ENCODE measurements around the gene UNC50.
"Not testable (repeated sequence)": the region's sequence is repeated elsewhere in the genome, so short reads cannot be mapped to it uniquely, and the experiment has no call there.

UNC50 gene

DNA sequence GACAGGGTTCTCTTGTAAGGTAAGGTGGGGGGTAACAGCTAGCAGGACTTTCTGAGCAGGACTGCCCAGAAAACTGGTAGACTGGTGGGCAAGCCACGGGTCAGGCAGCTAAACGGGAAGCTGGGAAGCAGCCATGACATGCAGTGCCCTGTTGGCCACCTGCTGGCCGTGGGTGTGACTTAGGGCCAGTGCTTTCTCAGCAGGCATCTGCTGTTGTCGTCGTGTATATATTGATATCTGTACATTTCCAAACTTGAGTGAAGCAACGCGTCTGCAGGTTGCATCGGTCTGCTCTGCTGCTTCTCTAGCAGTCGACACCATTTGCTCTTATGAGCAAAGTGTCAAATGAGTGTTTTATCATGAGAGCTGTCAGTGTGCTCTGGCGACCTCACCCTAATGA lies 31.1 kb upstream of the UNC50 start:
- no peak for DNase-seq

DNA sequence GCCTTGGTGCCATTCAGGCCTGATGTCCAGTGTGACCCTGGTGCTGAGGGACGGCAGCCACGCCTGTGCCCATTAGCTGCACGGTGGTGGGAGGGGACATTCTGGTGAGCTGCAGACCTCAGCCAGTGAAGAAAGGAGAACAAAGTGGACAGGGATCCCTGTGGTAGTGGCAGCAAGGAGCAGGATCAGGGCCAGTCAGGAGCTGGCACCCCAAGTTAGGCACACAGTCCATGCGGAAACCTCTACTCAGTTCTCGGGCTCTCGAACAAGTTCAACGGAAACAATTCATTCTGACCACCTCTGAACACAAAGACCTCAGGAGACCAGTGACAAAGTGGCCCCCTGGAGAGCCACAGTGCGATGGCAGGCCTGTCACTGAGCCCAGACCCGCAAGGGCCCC lies 30.2 kb upstream of the UNC50 start:
- no peak for DNase-seq

DNA sequence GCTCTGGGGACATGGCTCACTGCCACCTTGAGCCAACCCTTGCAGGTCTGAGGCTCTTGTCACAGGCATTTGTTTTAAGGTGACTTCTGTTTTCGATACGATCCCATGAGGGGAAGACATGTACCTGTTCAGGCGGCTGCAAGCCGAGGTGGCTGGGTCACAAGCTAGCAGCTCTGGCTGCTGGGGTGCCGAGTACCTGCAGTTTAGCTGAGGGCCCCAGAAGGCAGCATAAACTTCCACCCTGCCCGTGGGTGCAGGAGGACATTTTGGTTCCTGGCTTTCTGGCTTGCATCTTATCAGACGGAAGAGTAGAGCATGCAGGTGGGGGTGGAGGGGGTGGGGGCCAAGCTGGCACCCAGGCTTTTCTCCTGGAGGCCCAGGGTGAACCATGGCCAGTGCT lies 28.5 kb upstream of the UNC50 start:
- DNase-seq: no peak

DNA sequence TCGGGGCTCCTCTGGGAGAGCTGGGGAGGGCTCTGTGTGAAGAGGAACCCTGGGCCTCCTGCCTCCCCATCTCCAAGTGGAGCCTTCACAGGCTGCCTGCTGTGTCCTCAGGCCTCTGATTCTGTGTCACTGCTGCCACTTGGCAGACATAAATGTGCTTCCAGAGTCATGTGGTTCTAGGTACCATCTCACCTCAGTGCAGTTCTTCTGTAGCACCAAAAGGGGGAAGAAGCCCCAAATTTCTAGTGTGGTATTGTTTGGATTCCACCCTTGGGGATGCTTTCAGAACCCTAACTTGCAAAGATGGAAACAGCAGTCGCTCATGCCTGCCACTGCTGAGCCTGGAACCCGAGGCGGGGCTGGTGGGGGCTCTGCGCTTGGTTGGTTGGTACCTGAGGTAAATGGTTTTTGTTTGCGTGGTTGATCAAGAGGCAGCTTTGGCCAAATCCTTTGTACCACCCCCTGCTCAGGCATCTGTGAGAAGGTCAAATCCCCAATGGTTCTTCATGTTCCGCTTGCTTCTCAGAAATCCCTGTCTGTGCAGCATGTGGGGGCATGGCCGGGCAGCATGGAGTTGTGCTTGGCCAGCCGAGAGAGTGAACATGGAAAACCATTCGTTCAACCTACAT lies 27.6 kb upstream of the UNC50 start:
- no peak for DNase-seq

DNA sequence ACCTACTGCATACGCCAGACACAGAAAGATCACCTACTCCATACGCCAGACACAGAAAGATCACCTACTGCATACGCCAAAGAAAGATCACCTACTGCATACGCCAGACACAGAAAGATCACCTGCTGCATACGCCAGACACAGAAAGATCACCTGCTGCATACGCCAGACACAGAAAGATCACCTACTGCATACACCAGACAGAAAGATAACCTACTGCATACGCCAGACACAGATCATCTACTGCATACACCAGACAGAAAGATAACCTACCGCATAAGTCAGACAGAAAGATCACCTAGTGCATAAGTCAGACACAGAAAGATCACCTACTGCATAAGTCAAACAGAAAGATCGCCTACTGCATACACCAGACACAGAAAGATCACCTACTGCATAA lies 25.9 kb upstream of the UNC50 start:
- no peak for DNase-seq

DNA sequence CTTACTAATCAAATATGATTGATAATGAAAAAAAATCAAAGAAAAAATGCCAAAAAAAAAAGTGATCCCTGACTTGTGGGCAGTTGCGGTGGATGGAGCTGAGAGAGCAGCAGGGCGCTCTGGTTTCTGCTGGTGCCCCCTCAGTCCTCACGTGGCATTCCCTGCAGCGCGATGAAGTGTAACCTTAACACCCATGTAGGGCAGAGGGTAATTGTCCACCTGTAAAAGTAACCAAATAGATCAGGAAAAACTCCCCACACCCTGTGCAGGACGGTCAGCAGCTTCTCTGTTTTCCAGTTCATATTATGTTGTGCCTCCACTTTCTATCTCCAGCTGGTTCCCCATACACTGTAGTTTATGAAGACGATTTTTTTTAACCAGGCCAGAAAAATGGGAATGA lies 25.1 kb upstream of the UNC50 start:
- no peak for DNase-seq

DNA sequence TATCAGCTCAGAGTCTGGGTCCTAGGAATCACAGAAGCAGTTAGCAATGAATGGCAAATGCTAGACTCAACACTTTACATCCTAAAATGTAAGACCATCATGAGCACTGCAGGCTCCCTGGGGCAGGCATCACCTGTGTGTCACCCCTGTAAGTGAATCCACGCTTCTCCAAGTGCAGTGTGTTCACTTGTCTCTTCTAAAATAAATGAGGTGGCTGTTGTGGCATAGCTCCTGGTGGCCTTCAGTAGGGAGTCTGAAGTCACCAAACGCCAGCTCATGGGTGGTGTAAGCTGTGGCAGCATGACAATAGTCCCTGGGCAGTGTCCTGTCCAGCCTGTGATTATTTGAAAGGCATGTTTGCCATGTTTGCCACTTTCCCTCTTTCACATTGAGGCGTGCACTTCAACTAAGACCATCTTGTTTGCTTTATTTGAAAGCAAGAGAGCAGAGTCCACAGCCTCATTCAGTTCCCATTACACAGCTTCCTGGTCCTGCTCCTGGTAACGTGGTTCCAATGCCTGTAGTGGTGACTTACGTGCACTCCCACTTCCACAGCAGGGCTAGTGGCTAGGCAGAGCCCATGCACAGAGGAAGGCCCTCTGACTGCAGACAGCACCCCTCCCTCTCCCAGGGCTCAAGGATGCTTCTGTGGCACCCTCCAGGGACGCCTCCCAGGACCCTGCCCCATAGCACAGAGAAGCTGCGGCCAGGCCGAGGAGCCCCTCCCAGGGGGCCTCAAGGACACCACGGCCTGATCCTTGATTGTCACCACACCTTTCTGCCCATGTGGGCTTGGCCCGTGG lies 24.4 kb upstream of the UNC50 start:
- DNase-seq: no peak

DNA sequence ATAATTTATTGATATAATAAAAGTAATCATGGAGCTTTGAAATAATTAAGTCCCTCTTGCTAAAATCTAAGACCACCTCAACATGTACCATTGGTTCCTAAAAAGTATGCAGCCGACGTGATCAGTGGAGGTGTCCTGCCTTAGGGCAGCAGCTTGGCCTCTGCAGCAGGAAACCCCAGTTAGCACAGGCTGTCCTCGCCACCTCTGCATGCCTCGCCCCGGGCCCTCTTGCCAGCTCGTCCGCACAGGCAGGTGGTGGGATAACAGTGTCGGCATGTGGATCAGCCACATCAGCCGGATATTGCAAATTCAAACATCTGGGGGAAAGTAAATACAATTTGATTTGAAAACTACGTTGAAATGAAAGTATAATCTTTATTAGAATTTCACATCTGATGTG lies 23.0 kb upstream of the UNC50 start:
- no peak for DNase-seq

DNA sequence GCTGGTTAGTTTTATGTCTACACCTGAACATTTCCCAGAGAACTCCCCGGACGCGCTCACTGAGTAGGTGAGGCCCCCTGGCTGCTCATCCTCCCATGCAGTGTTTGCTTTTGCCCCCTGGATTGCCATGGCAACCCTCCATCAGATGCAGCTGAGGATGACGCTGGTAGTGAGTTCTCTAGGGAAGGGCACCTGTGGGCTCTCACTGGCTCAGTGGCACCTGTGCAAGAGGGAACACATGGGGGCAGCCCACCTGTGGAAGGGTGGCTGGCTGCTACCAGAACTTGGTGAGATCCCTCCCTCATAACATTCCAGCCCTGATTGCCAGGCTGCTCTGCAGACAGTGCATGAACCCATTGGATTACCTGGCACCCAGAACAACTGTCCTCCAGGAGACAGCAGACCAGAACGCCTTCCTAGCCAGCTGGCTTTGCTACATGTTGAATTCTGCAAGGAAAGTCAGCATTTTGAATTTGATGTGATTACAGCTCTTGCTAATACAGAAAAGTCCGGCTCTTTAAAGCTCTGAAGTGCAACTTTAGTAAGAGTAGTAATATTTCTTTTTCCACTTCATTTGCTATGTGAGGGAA lies 21.7 kb upstream of the UNC50 start:
- no peak for DNase-seq

DNA sequence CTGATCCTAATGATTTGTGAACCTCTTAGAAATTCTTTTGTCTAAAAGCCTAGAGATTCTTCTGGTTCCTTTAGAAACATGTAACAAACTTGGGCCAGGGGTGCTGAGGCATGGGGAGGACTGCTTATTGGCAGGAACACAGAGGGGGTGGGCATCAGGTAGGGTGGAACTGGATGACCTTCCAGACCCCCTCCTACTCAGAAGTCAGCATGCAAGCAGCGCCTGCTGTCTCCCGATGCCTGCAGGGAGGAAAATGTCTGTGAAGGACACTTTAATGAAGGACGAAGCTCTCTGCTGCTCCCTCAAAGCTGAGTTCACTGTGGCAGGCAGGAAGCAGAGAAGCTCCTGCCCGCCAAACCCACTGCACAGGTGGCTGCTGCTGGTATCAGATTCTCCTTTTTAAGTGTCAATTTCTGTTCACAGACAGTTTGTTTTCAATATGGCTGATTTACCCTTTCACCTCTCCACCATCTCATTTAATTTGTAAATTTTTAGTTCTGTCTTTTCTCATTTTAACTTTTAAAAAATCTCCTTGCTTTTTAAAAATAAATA lies 19.4 kb upstream of the UNC50 start:
- DNase-seq: no peak

DNA sequence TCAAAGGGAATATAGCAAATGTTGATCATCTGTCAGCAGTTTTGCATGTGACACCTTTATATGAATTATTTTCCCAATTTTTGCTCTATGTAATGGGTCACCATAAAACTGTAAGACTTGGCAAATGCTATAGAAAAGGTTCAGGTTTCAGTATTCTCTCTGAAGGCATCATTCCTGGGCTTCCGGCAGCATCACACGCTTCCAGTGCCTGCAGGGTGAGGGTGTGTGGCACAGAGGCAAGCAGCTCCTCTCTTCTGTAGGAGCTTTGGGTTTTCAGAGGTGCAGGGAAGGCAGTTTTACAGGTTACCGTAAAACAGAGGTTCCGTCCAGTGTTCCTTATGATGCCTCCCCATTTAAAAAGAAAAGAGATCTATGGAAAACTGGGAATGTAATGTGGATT lies 18.9 kb upstream of the UNC50 start:
- no peak for DNase-seq

DNA sequence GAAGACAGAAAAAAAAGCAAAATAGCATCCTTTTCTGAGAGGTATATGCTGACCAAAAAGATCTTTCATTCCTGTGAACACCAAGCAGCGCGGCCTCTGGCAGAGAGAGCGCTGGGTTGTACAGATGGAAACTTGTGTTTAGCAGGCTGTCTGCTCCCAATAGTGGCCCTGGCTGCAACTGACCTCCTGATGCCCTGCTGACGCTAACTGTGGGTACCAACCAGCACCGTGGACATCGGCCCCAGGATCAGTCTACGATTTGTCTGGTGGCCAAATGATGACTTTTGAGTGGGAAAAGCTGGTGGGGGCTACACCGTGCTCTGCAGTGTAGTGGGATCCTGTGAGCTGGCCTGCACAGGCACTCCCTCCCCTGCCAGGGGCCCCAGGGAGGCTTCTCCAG lies 15.8 kb upstream of the UNC50 start:
- DNase-seq: no peak

DNA sequence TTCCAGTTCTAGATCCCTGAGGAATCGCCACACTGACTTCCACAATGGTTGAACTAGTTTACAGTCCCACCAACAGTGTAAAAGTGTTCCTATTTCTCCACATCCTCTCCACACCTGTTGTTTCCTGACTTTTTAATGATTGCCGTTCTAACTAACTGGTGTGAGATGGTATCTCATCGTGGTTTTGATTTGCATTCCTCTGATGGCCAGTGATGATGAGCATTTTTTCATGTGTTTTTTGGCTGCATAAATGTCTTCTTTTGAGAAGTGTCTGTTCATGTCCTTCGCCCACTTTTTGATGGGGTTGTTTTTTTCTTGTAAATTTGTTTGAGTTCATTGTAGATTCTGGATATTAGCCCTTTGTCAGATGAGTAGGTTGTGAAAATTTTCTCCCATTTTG lies 13.7 kb upstream of the UNC50 start:
- not testable (repeated sequence) for DNase-seq

DNA sequence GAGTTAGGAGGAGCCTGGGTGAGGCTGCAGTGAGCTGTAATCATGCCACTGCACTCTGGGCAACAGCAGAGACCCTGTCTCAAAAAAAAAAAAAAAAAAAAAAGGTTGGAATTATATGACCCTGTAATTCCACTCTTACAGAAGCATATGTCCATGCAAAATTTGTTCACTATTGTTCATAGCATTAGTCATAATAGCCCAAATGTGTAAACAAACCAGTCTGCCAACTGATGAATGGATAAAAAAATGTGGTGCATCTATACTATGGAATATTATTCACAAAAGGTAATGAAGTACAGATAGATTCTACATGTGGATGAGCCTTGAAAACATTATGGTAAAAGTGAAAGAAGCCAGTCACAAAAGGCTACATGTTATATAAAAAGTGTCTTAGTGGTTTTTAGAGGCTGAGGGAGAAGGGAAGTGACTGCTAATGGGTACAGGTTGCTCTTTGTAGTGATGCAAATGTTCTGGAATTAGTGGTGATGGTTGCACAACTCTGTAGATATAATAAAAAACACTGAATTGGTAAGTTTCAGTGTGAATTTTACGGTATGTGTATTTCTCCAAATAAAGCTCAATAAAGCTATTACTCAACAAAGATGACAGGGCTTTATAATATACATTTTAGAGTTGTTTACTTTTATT lies 9.5 kb upstream of the UNC50 start:
- no peak for DNase-seq

DNA sequence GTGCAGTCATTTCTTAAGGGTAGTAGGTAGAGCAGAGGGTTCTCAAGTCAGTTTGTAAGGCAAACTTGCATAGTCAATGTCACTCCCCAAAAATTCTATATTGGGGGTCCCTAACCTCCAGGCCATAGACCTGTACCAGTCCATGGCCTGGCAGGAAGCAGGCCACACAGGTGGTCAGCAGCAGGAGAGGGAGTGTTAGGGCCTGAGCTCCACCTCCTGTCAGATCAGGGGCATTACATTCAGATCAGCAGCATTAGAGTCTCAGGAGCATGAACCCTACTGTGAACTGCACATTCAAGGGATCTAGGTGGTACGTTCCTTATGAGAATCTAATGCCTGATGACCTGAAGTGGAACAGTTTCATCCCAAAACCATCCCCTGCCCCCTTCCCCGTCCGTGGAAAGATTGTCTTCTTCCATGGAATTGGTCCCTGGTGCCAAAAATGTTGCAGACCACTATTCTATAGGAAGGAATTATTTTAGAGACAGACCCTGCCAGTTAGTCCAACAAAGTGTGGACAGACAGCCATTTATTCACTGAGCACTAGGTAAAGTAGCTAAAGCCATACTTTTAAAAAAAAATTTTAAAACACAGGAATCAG lies 6.8 kb upstream of the UNC50 start:
- no peak for DNase-seq

DNA sequence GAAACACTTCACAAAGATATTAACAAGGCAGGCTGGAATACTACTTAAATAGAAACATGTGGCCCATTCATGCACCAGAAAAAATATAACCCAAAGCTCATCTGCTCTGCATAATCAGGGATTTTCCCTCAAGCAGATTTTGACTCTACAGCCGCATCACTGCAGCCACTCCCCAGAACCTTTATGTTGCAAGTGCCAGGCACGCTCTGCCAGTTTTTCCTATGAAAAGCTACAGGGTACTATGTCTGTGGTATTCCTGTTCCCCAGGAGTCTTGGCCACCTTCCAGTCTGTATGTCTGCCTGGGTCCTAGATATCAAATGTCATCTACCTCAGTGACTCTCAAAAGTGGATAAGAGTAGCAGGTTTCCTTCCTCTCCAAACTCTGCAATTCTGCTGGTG lies 3.8 kb upstream of the UNC50 start:
- no peak for DNase-seq

DNA sequence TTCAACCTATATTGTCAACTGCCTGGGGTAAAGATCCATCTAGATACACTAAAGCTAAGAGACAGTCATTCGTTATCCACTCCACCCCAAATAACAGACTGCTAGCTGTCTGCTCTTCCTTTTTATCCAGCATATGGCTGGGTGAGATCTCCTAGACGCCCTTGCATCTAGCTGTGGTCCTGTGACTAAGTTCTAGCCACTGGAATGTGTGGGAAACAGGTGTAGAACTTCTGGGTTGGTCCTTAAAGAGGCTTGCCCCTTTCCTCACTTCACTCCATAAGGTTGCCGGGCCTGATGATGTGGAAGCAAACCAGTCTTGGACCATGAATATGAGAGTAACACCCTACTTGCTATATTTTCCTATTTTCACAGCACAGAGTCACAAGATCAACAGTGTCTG lies 3.3 kb upstream of the UNC50 start:
- DNase-seq: no peak

DNA sequence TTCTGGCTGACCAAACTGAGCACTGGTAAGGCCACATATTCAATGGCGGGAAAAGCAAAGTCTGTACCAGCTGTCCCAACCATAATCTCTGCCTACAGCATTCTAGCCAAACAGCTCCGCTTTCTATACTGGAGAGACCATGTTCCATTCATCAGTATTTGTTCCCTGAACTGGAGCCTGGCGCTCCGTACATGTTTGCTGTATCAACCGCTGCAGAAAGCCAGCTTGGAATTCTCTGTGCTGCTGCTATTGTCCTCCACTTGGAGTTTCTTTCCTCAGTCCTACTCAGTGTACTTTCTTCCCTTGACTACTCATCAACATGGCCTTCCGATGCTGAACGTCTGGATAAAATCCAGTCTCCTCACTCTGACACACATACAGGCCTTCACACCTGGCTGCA lies 2.0 kb upstream of the UNC50 start:
- DNase-seq: no peak

DNA sequence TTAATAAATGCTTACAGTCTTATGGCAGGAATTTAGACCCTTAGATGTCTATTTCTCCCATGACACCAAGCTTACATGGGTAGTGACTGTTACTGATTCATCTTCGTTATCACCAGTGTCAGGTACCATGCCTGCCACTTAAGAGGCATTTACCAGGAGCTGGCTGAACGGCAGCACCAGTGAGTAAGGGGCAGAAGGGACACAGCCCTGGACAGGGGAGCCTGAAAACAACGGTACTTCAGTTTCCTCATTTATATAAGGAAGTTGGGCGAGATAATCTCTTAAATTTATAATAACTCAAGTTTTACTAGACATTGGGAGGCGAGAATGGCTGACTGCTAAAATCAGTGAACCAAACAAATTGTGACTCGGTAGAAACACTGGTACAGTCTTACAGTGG lies 1.3 kb upstream of the UNC50 start:
- DNase-seq: no peak

DNA sequence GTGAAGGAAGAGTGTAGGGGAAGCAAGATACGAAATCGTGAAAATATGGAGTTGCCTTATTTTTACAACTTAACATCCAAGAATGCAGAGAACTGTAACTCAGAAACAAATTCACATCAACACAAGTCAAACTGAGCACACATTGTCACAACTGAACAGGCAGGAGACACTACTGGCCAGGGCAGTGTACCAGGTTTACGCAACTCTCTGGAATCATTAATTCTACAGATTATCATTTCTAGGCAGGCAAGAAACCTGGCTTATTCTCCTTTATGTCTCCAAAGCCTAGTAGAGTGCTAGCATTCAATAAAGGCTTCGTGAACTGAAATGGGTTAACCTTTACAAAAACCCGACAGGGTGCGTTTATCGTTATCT lies 661 bp upstream of the UNC50 start:
- no peak for DNase-seq

DNA sequence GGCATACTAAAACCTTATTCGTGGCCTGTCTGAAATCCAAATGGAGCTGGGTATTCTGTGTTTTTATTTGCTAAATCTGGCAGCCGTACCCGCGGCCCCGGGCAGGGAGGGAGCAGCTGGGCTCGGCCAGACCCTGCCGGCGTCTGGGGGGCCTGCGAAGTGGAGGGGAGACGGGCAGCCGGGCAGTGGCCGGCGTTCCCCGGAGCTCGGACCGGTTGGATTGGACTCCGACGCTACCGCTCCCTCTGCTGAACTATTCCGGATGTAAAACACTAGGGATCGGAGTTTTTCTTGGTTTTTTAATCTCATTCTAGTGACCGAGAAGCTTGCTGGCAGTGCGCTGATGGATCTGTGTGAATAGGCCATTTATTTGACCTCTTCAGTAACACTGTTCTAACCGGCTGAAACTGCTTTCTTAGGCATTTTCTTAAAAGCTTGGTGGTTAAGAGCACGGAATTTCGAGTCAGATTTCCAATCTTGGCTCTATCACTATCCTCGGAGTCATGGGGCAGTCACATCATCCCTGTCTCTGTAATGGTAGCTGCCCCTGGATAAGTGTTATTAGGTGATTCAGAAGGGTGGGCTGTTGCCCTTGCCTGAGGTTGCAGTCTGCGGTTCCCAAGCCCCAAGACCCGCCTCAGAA lies 694 bp downstream of the UNC50 start:
- DNase-seq: no peak

DNA sequence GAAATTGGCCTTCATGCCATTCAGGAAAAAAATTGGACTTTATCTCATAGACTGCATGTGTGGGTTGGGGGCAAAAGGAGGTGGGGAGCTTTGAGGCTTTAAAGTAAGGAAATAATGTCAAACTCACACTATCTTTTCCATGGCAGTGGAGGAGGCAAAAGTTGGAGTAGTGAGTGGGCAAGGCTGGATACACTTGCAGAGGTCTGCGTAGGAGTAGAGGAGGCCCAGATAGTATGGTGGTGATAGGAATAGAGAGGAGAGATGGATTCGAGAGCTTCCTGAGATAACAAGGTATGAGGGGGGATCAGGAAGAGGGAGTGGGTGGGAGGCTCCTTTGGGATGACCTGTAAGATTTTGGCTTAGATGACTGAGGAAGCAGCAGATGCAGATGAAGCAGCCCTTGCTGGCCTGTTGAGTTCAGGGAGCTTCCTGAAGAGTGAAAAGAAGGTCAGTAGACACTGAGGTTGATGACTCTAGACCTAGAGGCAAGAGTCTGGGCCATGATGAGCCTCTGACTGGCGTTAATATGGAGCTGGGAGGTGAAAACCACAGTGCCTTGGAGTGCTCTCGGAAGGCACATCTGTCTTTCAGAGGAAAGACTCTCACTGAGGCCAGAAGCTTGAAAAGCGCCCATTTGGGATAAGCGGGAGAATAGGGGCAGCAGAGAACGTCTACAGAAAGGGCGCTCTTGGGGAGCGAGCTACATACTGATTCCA lies 5.8 kb downstream of the UNC50 start:
- DNase-seq: no peak
